ENCODE data around the gene HDAC10.
A peak's percentile ranks its signal among the peaks of the same experiment; 100 is the strongest.

Gene HDAC10

DNA sequence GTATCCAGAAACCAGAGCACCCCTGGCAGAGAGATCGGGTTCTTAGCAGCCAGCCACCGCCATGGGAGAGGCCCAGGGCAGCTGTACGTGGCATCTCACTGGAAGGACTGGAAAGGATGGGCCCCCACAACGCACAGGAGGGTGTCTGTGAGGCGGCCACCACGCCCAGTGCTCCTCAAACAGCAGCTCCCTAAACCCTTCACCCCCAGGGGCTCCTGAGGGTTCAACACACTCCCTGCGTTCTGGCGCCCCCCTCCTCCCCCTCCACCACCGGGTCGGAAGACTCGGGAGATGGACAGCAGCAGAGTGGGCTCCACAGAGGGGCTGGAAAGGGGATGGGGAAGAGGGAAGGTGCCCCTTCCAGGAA is 9.4 kb upstream of the HDAC10 start:
- peak overlapping the region; percentile 68 for H3K4me3 ChIP-seq (replicated peaks; ENCODE audit: insufficient read depth, low read length)
- peak overlapping the region; percentile 63 for H3K27ac ChIP-seq (replicated peaks)
- no peak for TF ChIP-seq CTCF (IDR thresholded peaks at IDR 0.05; ENCODE audit: insufficient read depth, low read length)
- no peak for TF ChIP-seq POLR2AphosphoS5 (IDR thresholded peaks at IDR 0.05; ENCODE audit: low read depth)
- no peak for TF ChIP-seq REST (IDR thresholded peaks at IDR 0.05; ENCODE audit: insufficient replicate concordance, low read depth)
- TF ChIP-seq SPI1 (IDR thresholded peaks at IDR 0.05; ENCODE audit: borderline replicate concordance, low read depth) = no peak
- TF ChIP-seq GABPA (IDR thresholded peaks at IDR 0.05; ENCODE audit: low read depth) = no peak
- no peak for DNase-seq (ENCODE audit: low read depth in 1 of 2, low spot score in 1 of 2)
- H3K27me3 ChIP-seq (ENCODE audit: insufficient read depth, poor library complexity, severe bottlenecking) = no peaks in the 10 kb centered on the region

DNA sequence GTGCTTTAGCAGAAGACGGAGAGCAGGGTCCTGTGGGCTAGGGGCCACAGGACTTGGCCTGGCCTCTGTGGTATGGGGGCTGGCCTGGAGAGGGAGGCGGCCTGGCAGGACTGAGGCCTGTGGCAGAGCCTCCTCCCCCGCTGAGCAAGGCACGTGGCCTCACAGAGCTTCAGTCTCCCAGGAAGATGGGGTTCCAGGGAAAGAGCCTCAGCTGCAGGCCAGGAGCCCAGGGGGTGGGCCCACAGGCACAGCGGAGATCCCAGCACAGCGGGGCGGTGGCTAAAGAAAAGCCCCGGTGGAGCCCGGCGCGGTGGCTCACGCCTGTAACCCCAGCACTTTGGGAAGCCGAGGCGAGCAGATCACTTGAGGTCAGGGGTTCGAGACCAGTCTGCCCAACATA is 8.2 kb upstream of the HDAC10 start:
- DNase-seq (ENCODE audit: low read depth in 1 of 2, low spot score in 1 of 2) = no peak
- Histone ChIP-seq H3K4me3 (replicated peaks; ENCODE audit: insufficient read depth, low read length) (no peak overlapping the region), H3K27me3 (ENCODE audit: insufficient read depth, poor library complexity, severe bottlenecking) (no peaks in the 10 kb centered on the region), H3K27ac (replicated peaks) (no peak overlapping the region)
- no peak for TF ChIP-seq GABPA (IDR thresholded peaks at IDR 0.05; ENCODE audit: low read depth)
- no peak for TF ChIP-seq POLR2AphosphoS5 (IDR thresholded peaks at IDR 0.05; ENCODE audit: low read depth)
- no peak for TF ChIP-seq CTCF (IDR thresholded peaks at IDR 0.05; ENCODE audit: insufficient read depth, low read length)
- no peak for TF ChIP-seq SPI1 (IDR thresholded peaks at IDR 0.05; ENCODE audit: borderline replicate concordance, low read depth)
- TF ChIP-seq REST (IDR thresholded peaks at IDR 0.05; ENCODE audit: insufficient replicate concordance, low read depth) = no peak

- no peak for DNase-seq (ENCODE audit: low read depth in 1 of 2, low spot score in 1 of 2)
- H3K27ac ChIP-seq (replicated peaks) = no peak overlapping the region
- no peak overlapping the region for H3K4me3 ChIP-seq (replicated peaks; ENCODE audit: insufficient read depth, low read length)
- TF ChIP-seq POLR2AphosphoS5 (IDR thresholded peaks at IDR 0.05; ENCODE audit: low read depth) = no peak
- TF ChIP-seq SPI1 (IDR thresholded peaks at IDR 0.05; ENCODE audit: borderline replicate concordance, low read depth) = no peak
- no peak for TF ChIP-seq GABPA (IDR thresholded peaks at IDR 0.05; ENCODE audit: low read depth)
- no peak for TF ChIP-seq REST (IDR thresholded peaks at IDR 0.05; ENCODE audit: insufficient replicate concordance, low read depth)
- no peak for TF ChIP-seq CTCF (IDR thresholded peaks at IDR 0.05; ENCODE audit: insufficient read depth, low read length)
- H3K27me3 ChIP-seq (ENCODE audit: insufficient read depth, poor library complexity, severe bottlenecking) = no peaks in the 10 kb centered on the region
Measured at GRCh38 chr22:50258361-50259292, 7.6 kb upstream of the HDAC10 start.
